HG03066 (cell line): ENCODE measurements around the gene GRAMD2A.
A peak's percentile ranks its signal among the peaks of the same experiment; 100 is the strongest.

Experiments
- ATAC-seq: cut with Tn5 transposase; IDR thresholded peaks from one replicate; pipeline ENCODE4 v1.9.1; 2021; ENCODE audit warnings: low read depth; ENCODE audit not compliant: unreplicated experiment

Gene GRAMD2A

GRCh38 chr15:72197460-72198355 is at the start of gene GRAMD2A:
TSS of gene GRAMD2A (minus strand) at chr15:72197787.
- no peak for ATAC-seq

GRCh38 chr15:72242775-72243370 is 45.3 kb upstream of the GRAMD2A start:
- no peak for ATAC-seq

DNA sequence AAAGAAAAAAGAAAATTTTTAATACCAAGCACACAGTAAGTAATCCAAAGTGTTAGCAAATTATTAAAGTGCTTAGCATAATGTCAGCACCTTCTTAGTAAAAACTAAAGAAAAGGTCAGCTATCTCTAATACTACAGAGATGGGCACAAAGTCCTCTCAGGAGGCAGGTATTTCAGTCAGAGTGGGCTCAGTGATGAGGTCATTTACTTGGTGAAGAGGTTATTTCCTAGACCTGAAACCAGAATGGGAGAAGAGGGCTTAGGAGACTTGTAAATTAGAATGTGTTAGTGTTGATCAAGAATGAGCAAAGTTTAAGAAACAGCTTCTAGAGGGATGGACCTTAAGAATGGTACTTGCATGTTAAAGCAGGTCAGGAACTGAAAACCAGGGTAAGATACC is 42.1 kb upstream of the GRAMD2A start:
- ATAC-seq, result no peak

GRCh38 chr15:72238586-72238985 is 41.0 kb upstream of the GRAMD2A start:
- ATAC-seq, result no peak

GRCh38 chr15:72237853-72238224 is 40.3 kb upstream of the GRAMD2A start:
- ATAC-seq, result no peak

GRCh38 chr15:72237029-72237852 is 39.7 kb upstream of the GRAMD2A start:
- ATAC-seq, result peak; percentile 72

- ATAC-seq, result no peak
Observed at GRCh38 chr15:72236381-72237003, 38.9 kb upstream of the GRAMD2A start.

GRCh38 chr15:72235298-72235697 is 37.7 kb upstream of the GRAMD2A start:
- ATAC-seq, result no peak

DNA sequence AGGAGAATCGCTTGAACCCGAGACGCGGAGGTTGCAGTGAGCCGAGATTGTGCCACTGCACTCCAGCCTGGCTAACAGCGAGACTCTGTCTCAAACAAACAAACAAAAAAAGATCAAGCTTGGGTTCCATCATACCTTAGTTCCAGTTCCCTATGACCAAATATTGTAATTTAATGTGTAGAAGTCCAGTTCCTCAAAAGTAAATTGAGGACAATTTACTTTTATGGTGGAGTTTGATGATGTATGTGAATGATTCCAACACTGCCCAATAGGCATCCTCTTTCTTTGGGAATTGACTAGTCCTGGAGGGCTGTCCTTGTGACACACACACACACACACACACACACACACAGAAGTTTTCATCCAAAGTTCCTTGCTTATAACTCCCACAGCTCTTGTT is 36.2 kb upstream of the GRAMD2A start:
- no peak for ATAC-seq

DNA sequence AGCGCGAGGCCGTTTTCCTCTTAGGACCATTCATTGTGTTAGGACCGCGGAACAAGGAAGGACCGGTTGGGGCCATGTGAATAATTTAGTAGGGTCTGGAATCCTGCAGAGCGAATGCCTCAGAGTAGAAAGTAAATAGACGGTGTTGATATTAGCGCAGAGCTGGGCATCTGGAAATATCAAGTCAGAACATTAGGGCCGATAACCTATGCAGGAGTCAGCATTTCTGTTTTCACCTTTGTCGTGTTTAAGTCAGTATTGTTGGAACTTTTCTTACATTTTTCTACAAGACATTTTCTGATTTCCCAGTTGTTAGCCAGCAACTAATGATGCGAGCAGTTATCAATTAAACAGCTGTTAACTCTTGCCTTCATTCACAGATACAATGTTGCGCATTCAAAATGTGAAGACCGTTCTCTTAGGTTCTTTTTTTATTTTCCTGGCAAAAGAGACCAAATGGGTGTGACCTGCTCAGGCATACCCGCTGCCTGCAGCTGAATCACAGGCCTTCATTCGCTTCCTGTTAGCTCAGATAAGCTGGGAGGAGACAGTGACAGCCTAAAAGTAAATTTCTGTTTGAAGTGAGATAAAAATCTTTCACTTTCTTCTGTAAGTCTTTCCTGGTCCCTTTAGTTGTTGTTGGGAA is 34.4 kb upstream of the GRAMD2A start:
- ATAC-seq, result no peak

DNA sequence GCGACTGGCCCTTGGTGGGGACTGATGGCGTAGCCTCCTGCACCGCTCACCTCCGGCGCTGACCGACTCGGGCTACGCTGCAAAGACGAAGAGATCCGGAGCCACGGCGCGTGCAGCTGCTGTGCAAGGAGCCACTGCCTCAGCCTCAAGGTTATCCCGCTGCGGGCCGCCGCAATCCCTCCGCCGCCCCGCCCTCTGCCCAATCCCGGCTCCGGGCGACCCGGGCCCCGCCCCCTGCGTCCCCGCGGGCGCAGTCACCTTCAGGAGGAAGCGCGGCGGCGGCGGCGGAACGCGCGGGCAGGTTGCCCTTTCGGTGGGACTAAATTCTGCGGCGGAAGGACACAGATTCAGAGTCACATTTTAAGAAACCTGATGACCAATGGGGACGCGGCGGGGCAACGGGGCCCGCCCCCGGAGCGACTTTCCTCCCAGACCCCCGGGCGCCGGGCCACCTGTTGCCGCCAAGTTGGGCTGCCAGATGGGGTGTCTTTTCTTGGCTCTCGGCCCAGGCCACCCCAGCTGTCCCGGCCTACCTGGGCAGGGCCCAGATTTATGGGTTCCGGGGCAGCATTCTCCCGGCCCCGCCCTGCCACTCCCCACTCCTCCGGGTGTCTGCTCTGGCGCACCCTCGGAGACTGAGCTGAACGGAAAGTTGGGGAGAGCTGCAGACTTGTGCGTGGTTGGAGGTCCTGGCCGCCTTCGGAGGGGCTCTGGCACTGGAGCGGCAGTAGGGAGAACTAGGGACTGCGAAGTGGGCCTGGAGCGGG is 33.7 kb upstream of the GRAMD2A start, which contains the start of gene PKM:
PKM (minus strand) TSS at position 125 of the 767 bp plus-strand sequence. CDS start 12,093 bp downstream, outside the sequence.
- peak; percentile 38 for ATAC-seq

GRCh38 chr15:72230197-72231065 is 32.8 kb upstream of the GRAMD2A start:
- no peak for ATAC-seq

- ATAC-seq, result no peak
Observed at GRCh38 chr15:72229947-72230196, 32.3 kb upstream of the GRAMD2A start.

- no peak for ATAC-seq
Observed at GRCh38 chr15:72229076-72229946, 31.7 kb upstream of the GRAMD2A start.

DNA sequence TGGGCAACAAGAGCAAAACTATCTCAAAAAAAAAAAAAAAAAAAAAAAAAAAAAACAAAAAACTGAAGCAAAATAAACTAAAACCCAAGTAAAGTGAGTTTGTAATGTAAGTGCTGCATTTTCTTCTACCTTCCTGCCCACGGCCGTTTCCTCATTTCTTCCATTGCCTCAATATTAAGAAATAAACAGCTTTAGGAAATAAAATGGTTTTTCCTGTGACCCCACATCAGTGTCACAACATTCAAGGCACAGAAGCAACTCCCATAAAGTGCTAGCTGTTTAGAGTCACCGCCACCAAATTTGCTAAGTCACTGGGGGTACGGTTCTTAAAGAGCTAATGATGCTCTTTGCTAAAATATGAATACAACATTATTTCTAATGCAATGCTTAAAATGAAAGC is 30.1 kb upstream of the GRAMD2A start:
- ATAC-seq, result no peak

- no peak for ATAC-seq
Observed at GRCh38 chr15:72227192-72227586, 29.6 kb upstream of the GRAMD2A start.

GRCh38 chr15:72223278-72223677 is 25.7 kb upstream of the GRAMD2A start:
- ATAC-seq, result no peak

DNA sequence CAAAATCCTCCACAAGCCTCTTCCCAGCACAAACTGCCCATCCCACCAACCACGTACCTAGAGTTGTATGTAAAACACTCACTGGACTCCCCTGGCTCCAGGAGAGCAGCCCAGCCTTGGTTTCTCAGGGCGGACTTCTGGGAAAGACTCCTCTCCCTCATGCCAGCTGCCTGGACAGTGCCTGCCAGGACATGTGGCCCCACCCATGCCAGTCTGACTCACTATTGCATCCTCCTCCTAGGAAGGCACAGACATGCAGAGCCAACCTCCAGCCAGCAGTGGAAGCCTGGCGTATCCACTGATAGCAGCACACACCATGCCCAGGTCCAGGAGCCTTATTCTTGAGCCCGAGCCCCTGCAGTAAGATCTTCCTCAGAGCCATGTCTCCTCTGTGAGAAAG is 24.8 kb upstream of the GRAMD2A start:
- ATAC-seq, result no peak
